ENCODE data around the gene ZBTB42.

The ZBTB42 gene

GRCh38 chr14:104768437-104769323 lies 32.2 kb upstream of the ZBTB42 start:
- DNase-seq (ENCODE audit: insufficient read length, low spot score) (peak; percentile 89), FAIRE-seq (peak; percentile 77)

GRCh38 chr14:104769324-104770071 lies 31.4 kb upstream of the ZBTB42 start:
- DNase-seq (ENCODE audit: insufficient read length, low spot score) (no peak), FAIRE-seq (no peak)

- DNase-seq (ENCODE audit: insufficient read length, low spot score) = no peak
- no peak for FAIRE-seq
These were observed 30.8 kb upstream of the ZBTB42 start for GRCh38 chr14:104770072-104770579.

GRCh38 chr14:104770851-104771272 lies 30.0 kb upstream of the ZBTB42 start:
- FAIRE-seq (peak; percentile 4), DNase-seq (ENCODE audit: insufficient read length, low spot score) (no peak)

GRCh38 chr14:104771374-104771773 lies 29.5 kb upstream of the ZBTB42 start:
- DNase-seq (ENCODE audit: insufficient read length, low spot score) = no peak
- FAIRE-seq = no peak

- no peak for FAIRE-seq
- no peak for DNase-seq (ENCODE audit: insufficient read length, low spot score)
These were observed 28.8 kb upstream of the ZBTB42 start for GRCh38 chr14:104771918-104772706.

GRCh38 chr14:104772707-104773504 lies 28.0 kb upstream of the ZBTB42 start:
- no peak for DNase-seq (ENCODE audit: insufficient read length, low spot score)
- no peak for FAIRE-seq

- FAIRE-seq (no peak), DNase-seq (ENCODE audit: insufficient read length, low spot score) (no peak)
These were observed 27.1 kb upstream of the ZBTB42 start for GRCh38 chr14:104773505-104774452.

GRCh38 chr14:104774453-104775072 lies 26.3 kb upstream of the ZBTB42 start:
- DNase-seq (ENCODE audit: insufficient read length, low spot score) (no peak), FAIRE-seq (no peak)

- DNase-seq (ENCODE audit: insufficient read length, low spot score) (no peak), FAIRE-seq (no peak)
These were observed 25.8 kb upstream of the ZBTB42 start for GRCh38 chr14:104775073-104775489.

GRCh38 chr14:104776481-104776880 lies 24.4 kb upstream of the ZBTB42 start:
- DNase-seq (ENCODE audit: insufficient read length, low spot score) (no peak), FAIRE-seq (no peak)

GRCh38 chr14:104776961-104777807 lies 23.7 kb upstream of the ZBTB42 start:
- no peak for DNase-seq (ENCODE audit: insufficient read length, low spot score)
- FAIRE-seq = peak; percentile 63

GRCh38 chr14:104777808-104778249 lies 23.1 kb upstream of the ZBTB42 start:
- DNase-seq (ENCODE audit: insufficient read length, low spot score) = no peak
- no peak for FAIRE-seq

GRCh38 chr14:104778694-104779331 lies 22.1 kb upstream of the ZBTB42 start:
- FAIRE-seq (no peak), DNase-seq (ENCODE audit: insufficient read length, low spot score) (no peak)

GRCh38 chr14:104779776-104780512 lies 21.0 kb upstream of the ZBTB42 start:
- peak; percentile 4 for FAIRE-seq

GRCh38 chr14:104780513-104781030 lies 20.3 kb upstream of the ZBTB42 start:
- DNase-seq (ENCODE audit: insufficient read length, low spot score) (no peak), FAIRE-seq (no peak)

More at GRCh38 chr14:104779776-104780512, 21.0 kb upstream of the ZBTB42 start:
- DNase-seq (ENCODE audit: insufficient read length, low spot score) = no peak

Measured in HTR-8/SVneo (cell line).